IPS DF 4.7 (cell line): ENCODE results near the gene SPACA5.
A peak's percentile ranks its signal among the peaks of the same experiment; 100 is the strongest.
"Not testable (repeated sequence)": the region's sequence is repeated elsewhere in the genome, so short reads cannot be mapped to it uniquely, and the experiment has no call there.

Experiments
- DNase-seq: peaks from one replicate; pipeline ENCODE4 v3.0.0-alpha.2; 2013; ENCODE audit warnings: low spot score; ENCODE audit errors: extremely low read depth

The SPACA5 gene

GRCh38 chrX:48006688-48007087, at the start of gene SPACA5:
TSS of gene SPACA5 (plus strand) at chrX:48006988. CDS start at chrX:48007803, 815 bp downstream.
- DNase-seq, result not testable (repeated sequence)

DNA sequence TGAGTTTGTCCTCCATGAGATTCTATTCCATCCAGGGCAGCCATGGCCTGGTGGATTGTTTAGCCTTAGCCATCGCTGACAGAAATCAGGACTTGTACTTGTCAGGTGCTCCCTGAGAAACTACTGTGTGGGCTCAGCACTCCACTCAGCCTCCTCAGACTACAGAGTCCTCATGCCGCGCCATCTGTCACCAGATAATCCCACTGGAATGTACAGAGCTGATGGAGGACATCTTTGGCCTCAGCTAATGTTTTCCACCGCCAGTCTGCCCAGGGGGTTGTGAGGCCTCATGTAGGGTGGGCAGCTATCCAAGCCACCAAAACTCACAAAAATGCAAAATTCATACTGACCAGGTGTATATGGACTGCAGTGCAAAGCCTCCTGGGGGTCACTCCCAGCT, 48.6 kb upstream of the SPACA5 start:
- not testable (repeated sequence) for DNase-seq

GRCh38 chrX:47958761-47959342, 47.9 kb upstream of the SPACA5 start:
- DNase-seq, result no peak

DNA sequence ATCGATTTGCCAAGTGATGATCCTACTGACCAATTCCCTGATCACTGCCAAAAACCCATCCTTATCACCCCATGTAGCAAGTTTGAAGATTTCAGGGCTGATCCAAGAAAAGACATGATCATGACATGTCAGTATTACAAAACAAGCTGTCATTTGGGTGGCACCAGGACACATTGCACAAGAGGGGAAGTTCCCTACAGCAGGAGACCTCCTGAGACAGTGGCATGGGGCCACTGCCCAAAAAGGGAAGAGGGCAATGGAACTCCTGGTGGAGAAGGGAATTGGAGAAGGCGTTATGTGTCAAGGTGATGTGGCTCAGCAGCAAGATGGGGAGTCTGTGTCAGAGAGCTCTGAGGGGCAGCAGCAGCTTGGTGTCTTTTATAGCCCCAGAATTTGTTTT, 46.4 kb upstream of the SPACA5 start:
- DNase-seq, result no peak

DNA sequence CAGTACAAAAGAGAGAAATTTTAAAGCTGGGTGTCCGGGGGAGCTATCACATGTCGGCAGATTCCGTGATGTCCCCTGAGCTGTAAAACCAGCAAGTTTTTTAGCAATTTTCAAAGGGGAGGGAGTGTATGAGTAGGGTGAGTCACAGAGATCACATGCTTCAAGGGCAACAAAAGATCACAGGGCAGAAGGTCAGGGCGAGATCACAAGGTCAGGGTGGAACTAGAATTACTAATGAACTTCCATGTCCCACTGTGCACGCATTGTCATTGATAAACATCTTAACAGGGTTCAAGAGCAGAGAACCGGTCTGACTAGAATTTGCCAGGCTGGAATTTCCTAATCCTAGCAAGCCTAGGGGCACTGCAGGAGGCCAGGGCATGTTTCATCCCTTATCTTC, 45.0 kb upstream of the SPACA5 start:
- peak; percentile 11 for DNase-seq

- not testable (repeated sequence) for DNase-seq
These were observed 41.3 kb upstream of the SPACA5 start for GRCh38 chrX:47965526-47965925.

DNA sequence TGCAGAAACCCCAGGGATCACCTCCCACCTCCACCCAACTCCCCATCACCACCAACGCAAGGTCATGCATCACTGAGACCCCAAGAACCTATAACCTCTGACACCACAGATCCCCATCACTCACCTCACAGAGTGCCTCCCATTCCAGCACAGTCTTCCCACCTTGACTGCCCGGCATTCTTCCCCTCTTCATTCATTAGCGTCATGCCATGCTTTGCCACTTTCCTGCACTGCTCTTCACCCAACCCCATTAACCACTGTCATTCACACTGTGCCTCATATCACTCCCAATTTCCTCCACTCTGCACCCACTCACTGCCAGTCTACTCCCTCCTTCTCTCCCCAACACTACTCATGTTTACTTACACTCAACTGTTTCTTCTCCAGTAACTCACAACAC, 33.6 kb upstream of the SPACA5 start:
- DNase-seq, result no peak

DNA sequence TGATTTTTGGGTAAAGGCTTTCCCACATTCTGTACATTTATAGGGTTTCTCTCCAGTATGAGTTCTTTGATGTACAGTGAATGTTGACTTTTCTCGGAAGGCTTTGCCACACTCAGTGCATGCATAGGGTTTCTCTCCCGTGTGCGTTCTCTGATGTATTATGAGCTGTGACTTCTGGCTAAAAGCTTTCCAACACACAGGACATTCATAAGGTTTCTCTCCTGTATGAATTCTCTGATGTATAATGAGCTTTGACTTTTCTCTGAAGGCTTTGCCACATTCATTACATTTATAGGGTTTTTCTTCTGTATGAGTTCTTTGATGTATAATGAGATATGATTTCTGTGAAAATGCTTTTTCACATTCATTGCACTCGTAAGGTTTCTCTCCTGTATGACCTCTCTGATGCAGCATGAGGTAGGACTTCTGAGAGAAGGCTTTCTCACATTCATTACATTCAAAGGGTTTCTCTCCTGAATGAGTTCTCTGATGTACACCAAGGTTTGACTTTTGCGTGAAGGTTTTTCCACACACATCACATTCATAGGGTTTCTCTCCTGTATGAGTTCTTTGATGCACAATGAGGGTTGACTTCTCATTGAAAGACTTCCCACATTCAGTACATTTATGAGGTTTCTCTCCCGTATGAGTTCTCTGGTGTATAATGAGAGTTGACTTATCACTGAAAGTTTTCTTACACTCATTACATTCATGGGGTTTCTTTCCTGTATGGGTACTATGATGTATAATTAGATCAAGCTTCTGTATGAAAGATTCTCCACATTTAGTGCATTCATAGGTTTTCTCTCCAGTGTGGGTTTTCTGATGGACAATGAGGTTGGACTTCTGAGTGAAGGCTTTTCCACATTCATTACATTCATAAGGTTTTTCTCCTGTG, 30.3 kb upstream of the SPACA5 start:
- DNase-seq, result no peak

DNA sequence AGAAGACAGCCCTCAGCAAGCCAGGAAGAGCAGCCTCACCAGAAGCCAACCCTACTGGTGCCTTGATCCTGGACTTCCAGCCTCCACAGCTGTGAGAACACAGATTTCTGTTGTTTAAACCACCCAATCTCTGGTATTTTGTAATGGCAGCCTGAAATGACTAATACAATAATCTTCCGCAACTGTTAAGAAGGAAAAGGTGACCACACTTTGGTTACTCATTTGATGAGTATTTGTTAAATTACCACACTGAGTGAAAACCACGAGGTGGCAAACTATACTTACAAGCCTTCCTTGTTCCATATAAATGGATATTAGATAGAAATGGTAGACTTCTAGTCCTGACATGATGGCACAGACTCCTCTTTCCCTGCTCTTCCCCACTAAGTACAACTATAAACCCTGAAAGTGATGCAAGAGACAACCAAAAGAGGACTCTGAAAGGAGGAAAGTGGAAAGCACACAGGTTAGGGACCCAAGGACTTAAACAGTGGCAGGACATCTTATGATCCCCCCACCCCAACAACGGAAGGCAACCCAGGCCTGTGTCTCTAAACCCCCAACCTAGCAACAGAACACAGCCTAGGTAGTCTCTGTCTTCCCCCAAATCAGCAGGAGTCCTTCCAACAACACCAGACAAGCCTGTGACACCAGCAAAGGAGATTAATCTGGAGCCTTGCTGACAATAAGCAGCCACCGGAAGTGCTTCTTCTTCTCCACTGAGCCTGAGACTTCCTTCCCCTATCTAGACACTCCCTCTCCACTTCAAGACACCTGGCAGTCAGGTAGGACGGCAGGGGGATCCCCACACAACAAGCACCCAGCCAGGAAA, 15.3 kb upstream of the SPACA5 start:
- DNase-seq, result no peak

DNA sequence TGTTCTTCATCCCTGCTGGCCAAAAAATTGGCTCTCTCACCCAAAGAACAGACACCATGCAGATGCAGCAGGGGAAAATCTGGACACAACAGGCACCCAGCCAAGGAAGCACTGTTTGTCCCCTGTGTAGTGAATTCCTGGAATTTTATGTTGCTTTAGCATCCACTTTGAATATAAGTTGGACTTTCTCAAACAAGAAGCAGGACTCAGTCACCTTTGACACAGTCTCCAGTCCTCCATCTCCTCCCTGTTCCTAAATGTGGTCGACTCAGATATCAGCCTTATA, 14.8 kb upstream of the SPACA5 start:
- DNase-seq, result no peak

- DNase-seq, result no peak
These were observed 14.1 kb upstream of the SPACA5 start for GRCh38 chrX:47992669-47993068.

DNA sequence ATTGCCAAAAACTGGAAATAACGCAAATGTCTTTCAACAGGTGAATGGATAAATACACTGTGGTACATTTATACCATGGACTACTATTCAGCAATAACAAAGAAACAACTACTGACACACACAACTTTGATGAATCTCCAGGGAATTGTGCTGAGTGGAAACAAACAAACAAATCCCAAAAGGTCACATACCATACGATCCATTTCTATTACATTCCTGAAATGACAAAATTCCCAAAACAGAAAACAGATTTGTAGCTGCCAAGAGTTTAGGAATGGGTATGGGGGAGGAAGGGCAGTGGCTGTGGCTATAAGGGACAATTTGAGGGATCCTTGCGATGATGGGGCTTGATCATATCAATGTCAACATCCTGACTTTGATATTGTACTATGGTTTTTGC, 5.5 kb upstream of the SPACA5 start:
- no peak for DNase-seq

- no peak for DNase-seq
These were observed 4.5 kb upstream of the SPACA5 start for GRCh38 chrX:48002319-48002718.

- no peak for DNase-seq
These were observed 3.9 kb upstream of the SPACA5 start for GRCh38 chrX:48002929-48003328.

DNA sequence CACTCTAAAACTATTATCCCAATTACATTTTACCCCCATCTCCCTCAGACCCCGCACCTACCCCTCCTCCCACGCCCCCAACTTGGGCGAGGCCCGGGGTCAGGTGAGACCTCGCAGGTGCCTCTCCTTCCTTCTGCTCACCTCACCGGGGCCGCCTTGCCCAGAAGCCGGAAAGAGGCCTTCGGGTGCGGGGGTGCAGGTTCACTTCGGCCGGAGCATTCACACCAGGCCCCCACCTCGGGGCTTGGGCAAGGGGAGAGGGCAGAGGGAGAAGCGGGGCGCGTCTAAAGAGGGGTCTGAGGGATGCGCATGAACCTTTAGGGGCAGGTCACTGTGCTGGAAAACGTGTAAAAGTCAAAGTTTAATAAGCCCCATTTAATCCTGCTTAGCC, 3.4 kb upstream of the SPACA5 start:
- DNase-seq, result no peak

DNA sequence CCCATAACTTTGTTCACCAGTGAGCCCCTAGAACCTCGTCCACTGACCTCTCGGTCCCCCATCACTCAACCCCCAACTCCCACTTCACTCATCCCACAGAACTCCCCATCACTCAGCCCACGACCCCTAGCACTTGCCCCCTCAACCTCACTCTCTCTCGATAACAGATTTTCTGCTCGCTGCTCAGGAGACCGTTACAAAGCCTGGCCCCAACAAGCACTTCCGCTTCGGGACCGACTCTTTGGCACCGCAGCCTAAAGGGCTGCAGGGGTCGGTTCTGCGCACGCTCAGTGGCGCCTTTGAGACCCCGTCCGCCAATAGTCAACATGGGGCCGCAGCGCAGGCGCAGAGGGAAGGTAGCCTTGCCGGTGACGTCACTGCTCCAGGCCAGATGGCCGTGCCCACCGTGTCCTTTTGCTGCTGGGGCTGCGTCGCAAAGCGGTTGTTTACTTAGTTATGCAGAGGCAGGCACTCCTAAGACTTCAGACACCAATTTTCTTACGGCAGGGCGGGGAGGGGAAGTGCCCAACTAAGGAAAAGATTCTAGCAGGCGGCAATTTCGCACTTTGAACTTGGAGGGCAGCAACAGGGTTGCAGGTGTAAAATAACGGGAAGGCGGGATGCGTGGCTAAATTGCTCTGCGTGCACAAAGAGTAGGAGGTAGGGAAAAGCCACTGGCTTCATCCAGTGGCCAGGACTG, 2.9 kb upstream of the SPACA5 start, which contains the start of gene ZNF182:
TSS of gene ZNF182 (minus strand) at position 232 of the 700 bp plus-strand sequence. CDS start 1,380 bp downstream, outside the sequence.
- DNase-seq, result no peak

- not testable (repeated sequence) for DNase-seq
These were observed 2.7 kb downstream of the SPACA5 start for GRCh38 chrX:48009445-48009960.

- DNase-seq, result not testable (repeated sequence)
These were observed 10.0 kb downstream of the SPACA5 start for GRCh38 chrX:48016583-48017310.

DNA sequence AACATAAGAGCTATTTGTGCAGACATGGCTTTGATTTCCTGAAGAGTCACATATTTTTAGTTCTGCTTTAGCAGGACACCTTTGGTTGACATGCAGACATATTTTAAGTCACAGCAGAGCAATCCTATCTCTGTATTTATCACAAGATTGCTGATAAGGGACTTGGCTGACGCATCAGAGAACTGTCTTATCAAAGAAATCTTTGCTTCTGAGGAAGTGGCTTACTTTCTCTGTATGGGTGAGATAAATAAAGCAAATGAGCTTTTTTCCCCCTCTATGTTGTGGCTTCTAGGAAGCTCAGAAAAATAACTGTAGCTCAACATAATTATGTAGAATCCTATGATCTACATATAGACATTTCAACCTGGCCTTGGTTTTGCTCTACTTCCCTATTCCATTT, 13.1 kb downstream of the SPACA5 start:
- not testable (repeated sequence) for DNase-seq

GRCh38 chrX:48020472-48020871, 13.7 kb downstream of the SPACA5 start:
- not testable (repeated sequence) for DNase-seq
